ENCODE data around the gene FAM83C. TPM values are rescaled to one million over a fixed set of nuclear protein-coding genes. Genes with fewer than 3 reads are reported as not detected.

FAM83C gene
- total and polyA plus RNA-seq, 9 of the 15 experiments (the other 6 are each of a cell fraction or from before 2014, with no cell fraction given) = not detected

GRCh38 chr20:35327074-35327976 lies 35.1 kb upstream of the FAM83C start (continued):
- no peak for TF ChIP-seq ID3 (CRISPR knock-in tag; IDR thresholded peaks at IDR 0.05)
- TF ChIP-seq ID3 (tag; IDR thresholded peaks at IDR 0.05) = peak; percentile 94
- no peak for TF ChIP-seq ZBTB43 (CRISPR knock-in tag; IDR thresholded peaks at IDR 0.05)
- TF ChIP-seq MTA2 (IDR thresholded peaks at IDR 0.05; ENCODE audit: low read depth) = 0 out of 2 replicates have a peak, but pooled peaks have one; percentile 12
- no peak for TF ChIP-seq KDM4B (IDR thresholded peaks at IDR 0.05; ENCODE audit: borderline replicate concordance in 2 of 2, low read depth in 1 of 2)
- TF ChIP-seq FOXK2 (conservative IDR thresholded peaks at IDR 0.05 in 1 of 2, IDR thresholded peaks at IDR 0.05 in 1 of 2; ENCODE audit: low read depth in 2 of 2) = peak in 1 of 2 experiments; percentile 20; a peak in 1 of 4 replicates
- TF ChIP-seq ARID4B (CRISPR knock-in tag; IDR thresholded peaks at IDR 0.05) = no peak
- TF ChIP-seq FOS (IDR thresholded peaks at IDR 0.05; ENCODE audit: extremely low read depth, insufficient read length) = peak; percentile 38
- TF ChIP-seq TCF3 (CRISPR knock-in tag; IDR thresholded peaks at IDR 0.05) = peak; percentile 52
- no peak for TF ChIP-seq ZFP30 (CRISPR knock-in tag; IDR thresholded peaks at IDR 0.05; ENCODE audit: borderline replicate concordance)
- TF ChIP-seq CLOCK (CRISPR knock-in tag; IDR thresholded peaks at IDR 0.05; ENCODE audit: borderline replicate concordance) = no peak
- TF ChIP-seq ZNF398 (CRISPR knock-in tag; IDR thresholded peaks at IDR 0.05) = no peak
